ENCODE results near the gene CEBPZOS. TPM values are rescaled to one million over a fixed set of nuclear protein-coding genes. Genes with fewer than 3 reads are reported as not detected.

CEBPZOS gene
- total RNA-seq, 4 donors from 2014 or later = 20.0 to 22.8 (median 21.4) TPM

DNA sequence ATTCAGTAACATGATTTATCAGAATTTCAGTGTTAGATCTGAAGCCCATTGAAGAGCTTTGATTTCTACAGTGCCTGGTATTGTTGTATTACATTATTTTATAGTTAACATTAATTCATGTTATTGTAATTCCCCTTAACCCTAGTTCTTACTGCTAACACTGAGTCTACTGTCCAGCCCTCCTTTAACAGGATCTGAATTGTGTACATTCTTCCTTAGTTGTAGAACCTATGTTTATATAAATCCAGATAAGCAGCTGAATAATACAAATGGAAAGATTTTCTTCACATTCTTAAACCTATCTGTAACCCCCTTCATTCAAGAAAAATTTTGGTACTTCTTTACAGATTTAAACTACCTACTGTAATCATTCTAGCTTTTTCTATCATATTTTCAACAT is 49.9 kb downstream of the CEBPZOS start:
- TF ChIP-seq, protein P1, sequence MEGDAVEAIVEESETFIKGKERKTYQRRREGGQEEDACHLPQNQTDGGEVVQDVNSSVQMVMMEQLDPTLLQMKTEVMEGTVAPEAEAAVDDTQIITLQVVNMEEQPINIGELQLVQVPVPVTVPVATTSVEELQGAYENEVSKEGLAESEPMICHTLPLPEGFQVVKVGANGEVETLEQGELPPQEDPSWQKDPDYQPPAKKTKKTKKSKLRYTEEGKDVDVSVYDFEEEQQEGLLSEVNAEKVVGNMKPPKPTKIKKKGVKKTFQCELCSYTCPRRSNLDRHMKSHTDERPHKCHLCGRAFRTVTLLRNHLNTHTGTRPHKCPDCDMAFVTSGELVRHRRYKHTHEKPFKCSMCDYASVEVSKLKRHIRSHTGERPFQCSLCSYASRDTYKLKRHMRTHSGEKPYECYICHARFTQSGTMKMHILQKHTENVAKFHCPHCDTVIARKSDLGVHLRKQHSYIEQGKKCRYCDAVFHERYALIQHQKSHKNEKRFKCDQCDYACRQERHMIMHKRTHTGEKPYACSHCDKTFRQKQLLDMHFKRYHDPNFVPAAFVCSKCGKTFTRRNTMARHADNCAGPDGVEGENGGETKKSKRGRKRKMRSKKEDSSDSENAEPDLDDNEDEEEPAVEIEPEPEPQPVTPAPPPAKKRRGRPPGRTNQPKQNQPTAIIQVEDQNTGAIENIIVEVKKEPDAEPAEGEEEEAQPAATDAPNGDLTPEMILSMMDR (IDR thresholded peaks at IDR 0.05; ENCODE audit: low read depth) = no peak

DNA sequence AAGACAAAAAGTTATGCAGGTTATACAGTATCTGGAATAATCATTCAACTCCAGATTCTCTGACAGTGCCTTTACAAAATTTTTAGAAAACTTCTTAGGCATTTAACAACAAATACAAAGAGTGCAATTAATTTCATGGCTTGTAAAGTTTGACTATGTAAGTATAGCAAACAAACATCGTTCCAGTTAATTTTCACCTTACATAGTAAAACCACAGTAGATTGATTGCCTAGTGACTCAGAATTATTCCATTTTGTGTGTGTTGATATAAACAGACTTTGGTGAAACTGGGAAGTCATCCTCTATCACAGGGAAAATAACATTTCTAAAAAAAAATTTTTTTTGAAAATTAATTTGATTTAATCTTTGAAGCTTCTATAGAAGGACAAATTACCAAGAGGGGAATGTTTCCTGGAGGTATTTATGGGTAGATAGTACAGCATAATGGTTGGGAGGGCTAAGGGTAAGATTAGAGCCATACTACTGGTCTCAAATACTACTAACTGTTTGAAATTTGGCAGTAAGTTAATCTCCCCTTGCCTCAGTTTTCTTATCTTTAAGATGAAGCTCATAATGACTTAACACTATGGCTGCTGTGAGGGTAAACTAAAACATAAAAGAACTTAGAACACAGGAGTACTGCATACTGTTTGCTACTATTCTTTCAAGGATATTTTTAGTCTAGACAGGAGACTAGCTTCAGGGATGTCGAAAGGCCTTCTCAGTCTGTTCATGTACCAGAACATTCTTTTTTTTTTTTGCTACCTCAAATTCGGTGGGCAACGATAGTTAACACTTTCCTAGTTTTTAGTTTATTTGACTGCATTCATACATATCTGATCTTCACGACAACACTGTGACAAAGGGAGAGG is 54.8 kb downstream of the CEBPZOS start:
- TF ChIP-seq, protein P1 (IDR thresholded peaks at IDR 0.05; ENCODE audit: low read depth) = no peak

Other genes starting within 250 kb of the CEBPZOS start
- gene STRN, start 230.0 kb upstream of the CEBPZOS start, total RNA-seq = 10 to 100 TPM; 21.3 to 34.9 (median 27.9) TPM
- gene HEATR5B, start 112.1 kb upstream of the CEBPZOS start, total RNA-seq = 10 to 100 TPM; 32.8 to 54.2 (median 45.6) TPM
- gene GPATCH11, start 112.0 kb upstream of the CEBPZOS start, total RNA-seq = 10 to 100 TPM; 30.3 to 61.4 (median 43.8) TPM
- 10 to 100 TPM; 24.2 to 30.2 (median 27.5) TPM for gene EIF2AK2, start 39.5 kb upstream of the CEBPZOS start, total RNA-seq
- gene SULT6B1, start 7.8 kb upstream of the CEBPZOS start, total RNA-seq = not detected
- gene CEBPZ, start 35.1 kb downstream of the CEBPZOS start, total RNA-seq = 10 to 100 TPM; 29.3 to 67.8 (median 39.7) TPM
- gene NDUFAF7, start 35.2 kb downstream of the CEBPZOS start, total RNA-seq = 10 to 100 TPM; 14.5 to 22.9 (median 18.5) TPM
- gene PRKD3, start 128.3 kb downstream of the CEBPZOS start, total RNA-seq = 10 to 100 TPM; 40.6 to 56.7 (median 43.6) TPM
- gene QPCT, start 148.1 kb downstream of the CEBPZOS start, total RNA-seq = 10 to 100 TPM in 1 of 4 donors, 1 to 10 TPM in 3; 2.4 to 15.6 (median 5.1) TPM